ENCODE data around the gene SLC52A3. TPM values are rescaled to one million over a fixed set of nuclear protein-coding genes. Genes with fewer than 3 reads are reported as not detected.

The SLC52A3 gene
- total and polyA plus RNA-seq, 9 of the 15 experiments (the other 6 are each of a cell fraction or from before 2014, with no cell fraction given), result 0.06 to 0.60 (median 0.11) TPM

- H3K9ac ChIP-seq (ENCODE audit: insufficient read depth in 1 of 2, low read depth in 2 of 2, low read length in 2 of 2), result no peak overlapping the region
- H3K4me2 ChIP-seq (ENCODE audit: insufficient read depth, low read length), result no peak overlapping the region
- intact Hi-C loops (cut with micrococcal nuclease), result no loop called here
- H3K27ac ChIP-seq (ENCODE audit: extremely low read depth, low read depth, low read length), result no peak overlapping the region
- DNase-seq (ENCODE audit: extremely low read depth in 1 of 4, low spot score in 3 of 4) (peak in 2 of 4 experiments; percentile 18), FAIRE-seq (no peak), ATAC-seq (no peak)
- TF ChIP-seq RNF2 (IDR thresholded peaks at IDR 0.05) (no peak), PTRF (tag; IDR thresholded peaks at IDR 0.05) (no peak), ATF3 (IDR thresholded peaks at IDR 0.05) (peak; percentile 42; the same call in 1 of the 2 replicates), ATF3 (CRISPR knock-in tag; conservative IDR thresholded peaks at IDR 0.05) (no peak), STAT5B (CRISPR knock-in tag; IDR thresholded peaks at IDR 0.05) (no peak), NBN (IDR thresholded peaks at IDR 0.05; ENCODE audit: low read depth) (0 out of 2 replicates have a peak, but pooled peaks have one; percentile 29), TRIM24 (IDR thresholded peaks at IDR 0.05) (peak; percentile 35 to 78; a peak in 2 of 4 replicates), EHMT2 (IDR thresholded peaks at IDR 0.05) (0 out of 2 replicates have a peak, but pooled peaks have one; percentile 31), ZKSCAN3 (CRISPR knock-in tag; IDR thresholded peaks at IDR 0.05) (no peak), CBX1 (IDR thresholded peaks at IDR 0.05; ENCODE audit: low read depth) (peak; percentile 86), TEAD2 (tag; IDR thresholded peaks at IDR 0.05) (no peak), CBX3 (IDR thresholded peaks at IDR 0.05; ENCODE audit: borderline replicate concordance in 1 of 2, low read length in 2 of 2) (peak in 1 of 2 experiments; percentile 99; a peak in 2 of 3 replicates), HDAC1 (IDR thresholded peaks at IDR 0.05) (peak in 1 of 2 experiments; percentile 56; a peak in 1 of 4 replicates), ZNF280A (IDR thresholded peaks at IDR 0.05; ENCODE audit: low read depth, partially characterized antibody) (peak; percentile 86), TRIM28 (IDR thresholded peaks at IDR 0.05) (peak; percentile 99), PYGO2 (tag; IDR thresholded peaks at IDR 0.05) (no peak), CBX5 (IDR thresholded peaks at IDR 0.05; ENCODE audit: borderline replicate concordance, low read depth) (peak; percentile 97)
- no peaks in the 10 kb centered on the region for H3K9me1 ChIP-seq (ENCODE audit: control insufficient read depth, insufficient read depth, low read length)
- ChIA-PET CTCF (ENCODE audit: low intra/inter-chr PET ratio) (no interaction called here), POLR2A (no interaction called here)
- no peak overlapping the region for H3K4me3 ChIP-seq
- BruUV-seq (replicated peaks), result no TSS peak
- no peaks in the 10 kb centered on the region for H3K36me3 ChIP-seq (ENCODE audit: control insufficient read depth, insufficient read depth, low read length)
- H3K27me3 ChIP-seq (ENCODE audit: control insufficient read depth in 2 of 2, insufficient read depth in 2 of 2, low read length in 2 of 2), result no peaks in the 10 kb centered on the region
- no peaks in the 10 kb centered on the region; a peak in 3 of 5 replicates for H3K4me1 ChIP-seq (replicated peaks in 1 of 2; ENCODE audit: control insufficient read depth in 2 of 2, insufficient read depth in 2 of 2, low read length in 2 of 2)
- H3K79me2 ChIP-seq (ENCODE audit: control insufficient read depth, insufficient read depth, low read length), result no peaks in the 10 kb centered on the region
- in situ Hi-C loops (cut with MboI), result no loop called here
- peaks cover 1% of the 10 kb centered on the region; the same call in 1 of the 2 replicates for H3K9me3 ChIP-seq (replicated peaks; ENCODE audit: control insufficient read depth, insufficient read depth, low read depth, low read length)
- no peaks in the 10 kb centered on the region for H4K20me1 ChIP-seq (replicated peaks; ENCODE audit: control insufficient read depth, insufficient read depth, low read length)
- whole genome bisulfite sequencing (ENCODE audit: insufficient coverage, low coverage, missing lambda C conversion rate), result 0% methylated on average over 4 of the region's 4 CpGs
- H2AFZ ChIP-seq (ENCODE audit: low read depth, low read length), result no peak overlapping the region
Observed at GRCh38 chr20:745683-746301, 22.5 kb downstream of the SLC52A3 start.

All from K562 (cell line).